ENCODE data around the gene GLIS1. TPM values are rescaled to one million over a fixed set of nuclear protein-coding genes. Genes with fewer than 3 reads are reported as not detected.

Gene GLIS1
- total and polyA plus RNA-seq, 2 of the 8 experiments (the other 6 are each of a cell fraction or from before 2014, with no cell fraction given): 0.15 to 0.22 TPM

DNA sequence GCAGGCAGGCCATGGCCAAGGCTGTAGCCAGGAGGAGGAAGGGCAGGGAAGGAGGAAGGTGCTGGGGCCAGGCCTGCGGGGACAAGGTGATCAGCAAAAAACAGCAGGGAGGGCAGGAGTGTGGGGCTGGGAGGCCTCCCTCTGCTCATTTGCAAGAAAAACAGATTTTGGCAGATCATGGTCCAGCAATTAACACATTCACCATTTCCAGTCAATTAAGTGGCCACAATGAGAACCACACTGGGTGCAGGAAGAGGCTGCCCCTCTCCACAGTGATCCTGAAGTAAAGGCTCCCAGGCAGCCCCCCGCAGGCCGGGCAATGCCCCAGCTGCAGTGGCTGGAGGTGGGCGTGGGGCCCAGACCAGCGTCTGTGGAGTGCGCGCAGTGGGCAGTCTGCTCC, 225.1 kb downstream of the GLIS1 start (continued):
- TF ChIP-seq CHD1 (IDR thresholded peaks at IDR 0.05; ENCODE audit: low read depth, low read length): no peak
- TF ChIP-seq CBX5 (IDR thresholded peaks at IDR 0.05; ENCODE audit: low read depth, low read length): no peak

All from H1 (cell line).